RWPE1 (cell line): ENCODE results near the gene CCDC88C.
"Not testable (repeated sequence)": the region's sequence is repeated elsewhere in the genome, so short reads cannot be mapped to it uniquely, and the experiment has no call there.

Source experiments
- CTCF ChIA-PET: fragments of 350-600 bp; sonication (Branson Sonifier 250); formaldehyde crosslinking; extraction: SDS; loops from one replicate; lab custom pipeline; 2021; lab: Yijun Ruan, JAX
- POLR2A ChIA-PET: fragments of 400-600 bp; formaldehyde crosslinking; extraction: SDS; loops from one replicate; lab custom pipeline; 2020; ENCODE audit warnings: antibody characterized with exemption; ENCODE audit not compliant: low non-redundant PET; lab: Yijun Ruan, JAX
- DNase-seq: peaks from one replicate; pipeline ENCODE4 v3.0.0; 2012; ENCODE audit warnings: low spot score
- H3K27ac ChIP-seq: fragments of 450-650 bp; 2 replicates; pipeline ENCODE4 v1.5.1; 2017
- CTCF ChIP-seq: fragments of 450-650 bp; conservative IDR thresholded peaks from 2 replicates; pipeline ENCODE4 v1.5.1; 2017; ENCODE audit warnings: low read depth, mild to moderate bottlenecking

Gene CCDC88C

DNA sequence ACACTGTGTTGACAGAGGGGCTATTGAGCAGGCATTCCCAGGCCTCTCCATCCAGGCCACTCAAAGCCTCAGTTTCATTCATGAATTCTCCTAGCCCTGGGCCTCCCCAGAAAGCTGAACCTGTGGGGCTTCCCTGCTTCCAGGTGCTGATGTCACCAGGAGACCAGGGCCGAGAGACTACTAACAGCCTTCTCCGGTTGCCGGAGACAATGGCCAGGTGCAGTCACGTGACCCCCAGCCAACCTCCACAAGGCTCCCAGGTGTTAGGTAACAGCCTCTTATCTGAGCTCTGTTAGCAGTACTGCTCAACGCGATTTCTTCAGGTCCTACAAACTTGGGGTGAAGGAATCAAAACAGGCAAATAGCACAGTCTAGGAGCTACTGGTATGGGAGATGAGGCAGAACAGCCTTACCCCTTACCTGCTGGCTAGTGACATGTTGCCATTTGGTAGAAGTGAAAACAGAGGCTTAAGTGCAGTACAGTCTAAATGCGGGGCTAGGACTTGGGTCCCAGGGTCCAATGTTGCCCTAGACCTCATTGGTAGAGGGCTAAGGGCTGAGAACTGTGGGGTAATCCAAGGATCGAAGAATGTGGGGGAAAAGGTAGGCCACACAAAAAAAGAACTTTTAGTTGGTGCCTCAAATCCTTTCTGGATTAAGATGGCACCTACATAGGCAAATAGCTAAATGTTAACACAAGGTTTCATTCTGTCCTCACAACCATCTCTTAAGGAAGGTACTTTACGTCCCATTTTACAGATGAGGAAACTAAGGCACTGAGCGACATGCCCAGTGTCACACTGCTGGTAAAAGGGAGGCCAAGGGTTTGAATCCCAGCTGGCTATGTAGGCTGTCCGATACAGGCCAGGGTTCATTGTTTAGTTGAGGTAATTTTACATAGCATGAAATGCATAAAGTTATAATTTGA is 3.8 kb downstream of the CCDC88C start:
- H3K27ac ChIP-seq: peak overlapping the region; percentile 32
- CTCF ChIA-PET: interaction anchor here (0.7 to 1.3 kb wide), 4 partner anchors 18 to 90 kb away, joined by 3 to 4 read pairs (median 4); no protein-coding TSS in a partner anchor
- POLR2A ChIA-PET: no interaction called here
- peak; percentile 39 for DNase-seq
- no peak for TF ChIP-seq CTCF

DNA sequence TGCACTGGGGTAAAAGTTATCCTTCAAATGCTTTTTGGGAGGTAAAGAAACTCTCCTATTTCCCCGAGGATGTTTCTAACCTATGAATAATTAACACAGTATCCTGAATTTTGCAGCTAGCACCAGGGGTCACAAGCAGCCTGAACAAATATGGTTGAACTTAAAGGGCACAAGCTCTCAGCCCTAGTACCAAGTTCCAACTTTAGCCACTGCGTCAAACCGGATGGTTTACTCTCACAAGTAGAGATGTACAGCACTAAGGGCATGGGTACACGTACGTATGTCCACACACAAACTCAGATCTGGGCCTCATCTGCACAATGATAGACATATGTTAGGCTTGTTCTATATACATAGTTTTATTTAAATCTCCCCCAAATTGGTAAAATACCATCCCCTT is 4.7 kb downstream of the CCDC88C start:
- TF ChIP-seq CTCF: no peak
- CTCF ChIA-PET: interaction anchor here (0.6 kb wide), 2 partner anchors 66 to 275 kb away, joined by 4 read pairs; no protein-coding TSS in a partner anchor
- POLR2A ChIA-PET: no interaction called here
- DNase-seq: no peak
- H3K27ac ChIP-seq: no peak overlapping the region

DNA sequence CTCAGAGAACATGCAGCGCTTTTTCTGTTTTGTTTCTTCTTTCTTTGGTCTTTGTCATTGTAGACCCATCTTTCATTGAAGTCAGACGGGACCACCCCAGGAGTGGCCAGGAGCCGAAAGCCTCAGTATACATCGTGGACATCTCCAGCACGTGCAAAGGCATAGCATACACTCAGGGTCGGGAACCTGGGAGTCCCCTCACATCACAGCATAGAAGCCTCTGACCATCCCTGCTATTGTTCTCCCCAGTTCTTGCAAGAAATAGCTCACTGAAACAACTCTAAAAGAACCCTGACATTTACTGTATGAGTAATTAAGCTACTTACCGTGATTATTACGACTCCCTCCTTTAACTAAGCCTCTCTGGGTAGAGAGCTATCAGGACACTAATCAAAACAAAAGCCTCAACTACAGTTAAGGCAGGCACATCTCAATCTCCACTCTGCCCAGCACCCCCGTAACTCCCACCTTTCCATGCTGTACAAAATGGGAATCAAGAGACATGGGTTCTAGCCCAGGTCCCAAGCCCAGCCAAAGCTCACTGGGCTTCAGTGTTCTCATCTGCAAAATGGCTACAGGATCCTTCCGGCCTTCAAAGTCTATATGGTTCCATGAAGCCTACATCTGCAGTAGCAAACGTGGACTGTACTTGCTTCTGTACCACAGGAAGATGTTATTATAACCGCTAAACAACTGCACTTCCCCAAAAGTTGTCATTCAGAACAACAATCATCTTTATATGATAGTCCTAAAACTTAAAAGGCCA is 6.7 kb downstream of the CCDC88C start:
- DNase-seq: no peak
- ChIA-PET POLR2A (no interaction called here), CTCF (interaction anchor here (1.5 kb wide), 1 partner anchor 87 kb away, joined by 3 read pairs; no protein-coding TSS in a partner anchor)
- TF ChIP-seq CTCF: no peak
- H3K27ac ChIP-seq: no peak overlapping the region

DNA sequence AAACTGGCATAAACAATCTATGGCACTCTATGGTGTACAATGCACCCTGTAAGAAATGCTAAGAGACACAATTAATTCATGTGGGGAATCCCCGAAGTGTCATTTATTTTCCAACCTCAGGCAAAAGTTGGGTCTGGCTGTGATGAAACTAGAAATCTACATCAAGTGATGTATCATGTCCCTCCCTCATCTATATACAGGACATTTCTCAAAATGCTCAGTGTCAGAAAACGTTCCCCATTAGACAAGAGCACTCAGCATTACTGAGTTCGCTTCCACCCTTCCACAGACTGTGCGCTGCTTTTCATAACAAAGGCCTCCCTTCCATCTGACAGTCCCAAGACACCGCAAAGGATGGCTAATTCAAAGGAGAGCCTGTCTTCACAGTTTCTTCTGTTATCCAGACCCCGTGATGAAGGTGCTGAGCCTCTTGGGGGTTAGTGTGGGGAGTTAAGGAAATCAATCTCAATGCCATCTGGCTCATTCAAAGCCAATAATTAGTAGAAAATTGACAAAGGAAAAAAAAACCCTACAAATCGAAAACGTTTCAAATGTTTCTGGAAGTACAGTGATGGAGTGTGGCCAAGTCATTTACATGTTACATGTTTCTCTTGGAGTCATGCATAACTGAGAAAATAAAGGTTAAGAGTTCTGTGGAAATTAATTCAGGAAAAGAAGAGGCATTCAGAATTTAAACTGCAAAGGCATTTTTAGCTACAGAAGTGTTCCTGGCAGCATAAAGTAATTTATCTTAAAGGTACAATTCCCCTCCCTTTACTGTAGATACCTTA is 7.5 kb downstream of the CCDC88C start:
- ChIA-PET POLR2A (no interaction called here), CTCF (interaction anchor here (0.6 to 1.5 kb wide), 2 partner anchors 87 to 115 kb away, joined by 3 to 5 read pairs; no protein-coding TSS in a partner anchor)
- H3K27ac ChIP-seq: no peak overlapping the region
- no peak for DNase-seq
- TF ChIP-seq CTCF: no peak

DNA sequence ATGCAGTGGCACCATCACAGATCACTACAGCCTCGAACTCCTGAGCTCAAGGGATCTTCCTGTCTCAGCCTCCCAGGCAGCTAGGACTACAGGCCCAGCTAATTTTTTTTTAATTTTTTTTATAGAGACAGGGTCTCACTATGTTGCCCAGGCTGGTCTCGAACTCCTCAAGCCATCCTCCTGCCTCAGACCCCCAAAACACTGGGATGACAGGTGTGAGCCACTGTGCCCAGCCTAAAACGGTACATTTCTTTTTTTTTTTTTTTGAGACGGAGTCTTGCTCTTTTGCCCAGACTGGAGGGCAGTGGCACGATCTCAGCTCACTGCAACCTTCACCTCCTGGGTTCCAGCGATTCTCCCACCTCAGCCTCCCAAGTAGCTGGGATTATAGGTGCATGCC is 8.4 kb downstream of the CCDC88C start:
- DNase-seq, POLR2A ChIA-PET, H3K27ac ChIP-seq: not testable (repeated sequence)
- CTCF ChIA-PET: interaction anchor here (0.6 to 0.7 kb wide), 3 partner anchors 10 to 120 kb away, joined by 3 to 5 read pairs (median 4); no protein-coding TSS in a partner anchor

DNA sequence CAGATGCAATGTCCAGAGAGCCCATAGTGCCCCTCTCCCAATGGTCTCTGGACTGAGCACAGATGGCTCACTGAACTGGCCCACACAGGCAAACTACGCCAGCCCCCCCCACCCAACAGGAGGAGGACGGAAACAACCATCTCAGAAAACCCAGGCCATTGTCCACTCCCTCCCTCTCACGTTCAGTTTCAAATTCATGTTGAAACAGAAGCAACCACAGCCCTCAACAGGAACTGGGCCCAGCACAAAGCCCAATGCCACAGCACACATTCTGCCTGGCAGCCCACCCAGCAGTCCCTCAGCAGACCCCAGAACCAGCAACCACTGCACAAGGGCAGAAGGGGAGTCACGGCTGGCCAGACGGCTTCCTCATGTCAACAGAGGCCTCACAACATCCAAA is 10.6 kb downstream of the CCDC88C start:
- POLR2A ChIA-PET: no interaction called here
- CTCF ChIA-PET: no interaction called here
- 0 out of 2 replicates have a peak overlapping the region, but pooled peaks have one; percentile 26 for H3K27ac ChIP-seq
- TF ChIP-seq CTCF: no peak
- DNase-seq: no peak
